Activated gamma-delta T cell treated with anti-CD3 and anti-CD28 coated beads, Interleukin-2, amount 50 U/mL, for 16 hours (primary cell): ENCODE measurements around the gene ENTREP3.
"Not testable (repeated sequence)": the region's sequence is repeated elsewhere in the genome, so short reads cannot be mapped to it uniquely, and the experiment has no call there.

Experiments used
- DNase-seq: peaks from one replicate; pipeline ENCODE4 v3.0.0-alpha.2; 2020; ENCODE audit warnings: low read depth

ENTREP3 gene

GRCh38 chr1:155225404-155225759, 29.9 kb downstream of the ENTREP3 start:
- not testable (repeated sequence) for DNase-seq

GRCh38 chr1:155223047-155223446, 32.2 kb downstream of the ENTREP3 start:
- no peak for DNase-seq

GRCh38 chr1:155220211-155220965, 34.9 kb downstream of the ENTREP3 start:
- DNase-seq = not testable (repeated sequence)

GRCh38 chr1:155219592-155220031, 35.7 kb downstream of the ENTREP3 start:
- DNase-seq = no peak

GRCh38 chr1:155218854-155219591, 36.3 kb downstream of the ENTREP3 start:
- DNase-seq = no peak

DNA sequence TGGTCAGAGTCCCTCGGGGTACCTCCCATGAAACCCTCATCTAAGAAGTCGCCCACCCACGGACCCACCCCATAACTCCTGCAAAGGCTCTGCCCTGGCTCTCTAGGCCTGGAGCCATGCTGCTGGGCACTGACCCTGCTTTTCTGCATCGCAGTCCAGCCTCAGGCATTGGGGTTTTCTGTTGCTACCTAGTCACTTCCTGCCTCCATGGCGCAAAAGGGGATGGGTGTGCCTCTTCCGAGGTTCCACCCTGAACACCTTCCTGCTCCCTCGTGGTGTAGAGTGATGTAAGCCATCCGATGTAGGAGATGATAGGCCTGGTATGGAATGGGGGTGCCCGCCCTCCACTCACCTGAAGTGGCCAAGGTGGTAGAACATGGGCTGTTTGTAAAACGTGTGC, 40.6 kb downstream of the ENTREP3 start:
- not testable (repeated sequence) for DNase-seq

DNA sequence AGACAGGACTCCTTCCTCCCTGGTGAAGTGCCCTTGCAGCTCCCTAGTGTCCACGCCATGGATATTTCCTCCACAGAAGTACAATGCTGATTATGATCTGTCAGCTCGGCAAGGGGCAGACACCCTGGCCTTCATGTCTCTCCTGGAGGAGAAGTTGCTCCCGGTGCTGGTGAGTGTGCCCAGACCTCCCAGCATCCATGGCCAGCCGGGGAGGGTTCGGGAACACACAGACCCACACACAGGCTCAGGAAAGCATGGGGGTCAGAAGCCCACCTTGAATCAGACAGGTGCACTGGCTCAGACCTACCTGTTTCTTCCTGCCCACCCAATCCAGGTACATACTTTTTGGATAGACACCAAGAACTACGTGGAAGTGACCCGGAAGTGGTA, 43.2 kb downstream of the ENTREP3 start:
- not testable (repeated sequence) for DNase-seq

DNA sequence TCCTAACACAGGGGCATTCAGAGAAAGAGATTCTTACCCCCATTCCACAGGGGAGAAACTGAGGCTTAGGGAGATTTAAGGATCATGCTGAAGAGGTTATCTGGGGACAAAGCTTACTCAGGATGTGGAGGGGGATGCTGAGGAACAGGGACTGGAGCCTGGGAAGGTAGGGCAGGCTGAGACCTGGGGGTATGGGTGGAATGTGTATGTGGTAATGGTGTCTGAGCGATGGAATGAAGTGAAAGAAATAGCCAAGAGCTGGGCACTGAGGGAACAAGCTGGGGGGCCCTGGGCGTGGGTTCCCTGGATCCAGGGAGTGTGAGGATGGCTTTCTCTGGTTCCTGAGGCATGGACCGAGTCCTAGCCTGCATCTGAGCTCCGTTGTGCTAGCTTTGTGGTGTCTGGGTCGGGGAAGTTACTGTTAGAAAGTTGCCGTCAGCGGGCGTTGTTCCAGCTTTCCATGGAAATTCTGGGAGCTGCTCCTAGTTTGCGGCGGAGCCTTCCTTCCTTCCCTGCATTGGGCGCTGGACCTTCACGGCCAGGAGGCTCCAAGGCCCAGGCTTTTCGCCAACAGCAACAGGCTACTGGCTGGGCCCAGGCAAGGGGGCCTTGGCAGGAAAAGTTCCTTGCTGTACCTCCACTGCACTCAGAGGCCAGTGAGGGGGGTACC, 43.8 kb downstream of the ENTREP3 start:
- not testable (repeated sequence) for DNase-seq

GRCh38 chr1:155210314-155211104, 44.8 kb downstream of the ENTREP3 start:
- no peak for DNase-seq

DNA sequence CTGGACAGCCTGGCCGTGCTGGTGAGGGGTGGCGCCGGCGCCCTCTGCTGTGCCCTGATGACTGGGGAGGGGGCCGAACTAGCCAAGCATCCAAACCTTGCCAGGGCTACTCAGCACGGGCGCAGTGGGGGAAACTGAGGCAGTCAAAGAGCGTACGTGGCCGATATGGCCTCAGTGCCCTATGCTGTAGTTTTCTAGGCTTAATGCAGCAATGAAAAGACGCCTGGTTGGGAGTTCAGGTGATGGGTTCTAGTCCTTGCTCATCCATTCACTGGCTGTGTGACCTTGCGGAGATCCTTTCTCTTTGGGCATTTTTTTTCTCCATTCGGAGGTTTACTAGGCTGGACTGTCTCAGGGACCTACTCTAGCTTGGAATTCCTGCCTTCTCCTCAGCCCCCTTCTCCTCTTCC, 46.0 kb downstream of the ENTREP3 start:
- DNase-seq = no peak

DNA sequence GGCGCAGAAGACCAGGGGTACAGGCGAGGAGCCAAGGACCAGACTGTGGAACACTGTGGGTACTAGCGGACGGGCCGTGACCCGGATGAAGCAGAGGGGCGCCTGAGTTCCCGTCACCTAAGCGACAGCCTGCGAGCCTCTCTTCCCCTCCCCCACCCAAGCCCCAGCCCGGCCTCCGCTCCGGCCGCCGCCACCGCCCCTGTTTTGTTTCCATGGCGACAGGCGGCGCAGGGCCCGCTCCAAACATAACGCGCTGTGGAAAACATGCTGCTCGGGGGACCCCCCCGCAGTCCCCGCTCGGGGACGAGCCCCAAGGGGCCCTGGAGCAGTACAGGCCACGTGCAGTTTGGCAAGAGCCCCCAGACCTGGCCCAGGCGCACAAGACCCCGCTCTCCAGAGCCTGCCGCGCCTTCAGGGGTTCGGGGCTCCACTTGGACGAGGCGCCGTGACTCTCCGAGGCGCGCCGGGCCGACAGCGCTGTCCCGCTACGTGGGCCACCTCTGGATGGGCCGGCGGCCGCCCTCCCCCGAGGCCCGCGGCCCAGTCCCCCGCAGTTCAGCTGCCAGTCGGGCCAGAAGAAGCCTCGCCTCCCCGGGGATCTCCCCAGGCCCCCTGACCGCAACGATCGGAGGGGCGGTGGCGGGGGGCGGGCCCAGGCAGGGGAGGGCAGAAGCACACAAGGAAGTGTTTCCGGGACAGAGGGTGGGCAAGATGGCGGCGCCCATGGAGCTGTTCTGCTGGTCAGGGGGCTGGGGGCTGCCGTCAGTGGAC, 46.6 kb downstream of the ENTREP3 start, which contains the start of gene MTX1:
Gene MTX1 (plus strand): TSS at position 155 of the 771 bp plus-strand sequence. CDS start 110 bp downstream, at position 265.
- DNase-seq = peak; percentile 88

DNA sequence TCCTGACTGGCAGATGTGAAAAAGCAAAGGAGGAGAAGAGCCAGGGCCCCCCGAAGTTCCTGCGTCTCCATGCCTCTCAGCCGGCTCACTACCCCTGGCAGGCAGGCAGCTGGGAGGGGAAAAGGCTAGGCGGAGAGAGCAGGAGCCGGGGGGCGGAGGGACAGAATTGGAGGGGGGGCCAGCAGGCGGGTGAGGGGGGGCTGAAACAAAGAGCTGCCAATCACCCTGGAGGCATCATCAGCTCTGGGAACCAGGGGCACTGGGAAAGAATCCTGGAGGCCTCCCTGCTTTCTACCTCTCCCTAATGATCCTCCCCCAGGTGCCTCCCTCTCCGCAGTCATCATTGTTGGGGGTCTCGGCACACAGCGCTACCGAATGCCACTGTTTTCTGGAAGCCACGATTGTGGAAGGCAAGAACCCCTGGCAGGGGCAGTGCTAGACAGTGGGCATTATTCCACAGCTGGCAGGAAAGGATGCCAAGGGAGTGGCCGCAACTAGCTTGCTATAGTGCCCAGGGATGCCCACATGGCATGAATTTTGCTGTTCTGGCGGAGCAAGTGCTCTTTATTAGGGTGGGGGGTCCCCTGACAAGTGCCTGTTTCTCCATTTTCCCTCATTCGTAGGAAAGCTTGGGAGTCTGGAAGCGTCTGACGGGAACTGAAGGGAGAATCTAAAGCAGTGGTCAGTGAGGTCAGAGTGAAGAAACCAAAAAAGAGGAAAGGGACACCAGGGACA, 47.3 kb downstream of the ENTREP3 start, which contains the start of gene THBS3:
Gene THBS3 (minus strand): TSS at position 92 of the 735 bp plus-strand sequence. CDS start 21 bp downstream, at position 71.
- DNase-seq = no peak

GRCh38 chr1:155206891-155207805, 48.1 kb downstream of the ENTREP3 start:
- DNase-seq = peak; percentile 86

DNA sequence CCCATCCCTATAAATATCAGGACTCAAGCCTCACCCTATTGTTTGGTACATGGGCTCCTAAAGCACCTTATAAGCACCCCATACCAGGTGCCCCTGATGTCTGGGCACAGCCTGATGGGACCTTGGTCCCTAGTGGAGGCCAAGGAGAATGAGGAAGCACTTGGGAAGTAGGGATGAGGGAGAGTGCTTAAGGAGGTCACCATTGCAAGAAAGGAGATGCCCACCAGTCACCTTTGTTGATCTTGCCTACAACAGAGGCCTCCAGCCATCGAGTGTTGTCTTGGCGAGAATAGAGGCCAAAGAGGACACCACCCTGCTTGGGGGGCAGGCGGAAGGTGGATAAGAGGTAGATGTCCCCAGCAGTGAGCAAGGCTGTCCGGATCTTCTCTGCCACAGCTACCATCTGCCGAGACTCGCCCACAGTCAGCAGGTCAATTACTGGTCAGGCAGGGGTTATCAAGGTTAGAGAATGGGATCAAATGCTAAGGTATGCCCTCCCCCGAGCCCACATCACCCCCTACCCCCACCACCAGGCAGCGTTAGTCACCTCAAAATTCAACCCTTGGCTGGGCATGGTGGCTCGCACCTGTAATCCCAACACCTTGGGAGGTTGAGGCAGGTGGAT, 49.2 kb downstream of the ENTREP3 start:
- DNase-seq = no peak

- DNase-seq = no peak
Measured at GRCh38 chr1:155205035-155205434, 50.2 kb downstream of the ENTREP3 start.

GRCh38 chr1:155202731-155203515, 52.4 kb downstream of the ENTREP3 start:
- DNase-seq = no peak

DNA sequence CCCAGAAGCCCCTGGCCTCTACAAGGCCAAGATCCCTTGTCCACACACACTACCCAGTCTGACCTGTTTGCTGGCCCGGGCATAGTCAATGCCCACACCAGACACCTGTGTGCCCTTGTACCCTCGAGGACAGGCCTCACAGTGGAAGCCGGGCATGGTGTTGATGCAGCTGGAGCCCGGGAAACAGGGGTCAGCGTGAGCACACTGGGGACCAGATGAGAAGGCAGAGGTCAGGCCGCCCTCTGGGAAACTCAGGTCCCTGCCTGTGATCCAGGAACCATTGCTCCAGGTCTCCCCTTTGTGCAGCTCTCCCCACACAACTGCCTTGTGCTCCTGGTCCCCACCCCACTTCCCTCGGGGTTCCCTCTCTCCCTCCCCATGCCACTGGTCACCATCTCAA, 53.1 kb downstream of the ENTREP3 start:
- no peak for DNase-seq

DNA sequence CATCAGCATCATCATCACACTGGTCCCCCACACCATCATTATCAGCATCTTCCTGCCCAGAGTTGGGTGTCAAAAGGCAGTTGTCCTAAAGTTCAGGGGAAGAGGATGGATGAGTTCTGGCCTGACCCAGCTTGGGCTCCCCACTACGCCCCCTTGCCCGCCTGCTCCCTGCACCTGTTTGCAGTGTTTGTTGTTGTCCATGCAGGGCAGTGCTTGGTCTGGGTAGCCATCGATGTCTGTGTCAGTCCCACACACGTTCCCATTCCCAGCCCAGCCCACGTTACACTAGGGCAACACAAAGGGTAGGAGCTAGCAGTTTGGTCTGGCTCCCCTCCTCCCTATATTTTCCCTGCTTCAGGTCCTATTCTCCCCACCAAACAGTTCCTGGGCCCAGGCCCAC, 54.4 kb downstream of the ENTREP3 start:
- no peak for DNase-seq
